ENCODE data around the gene DLK2.

DNA sequence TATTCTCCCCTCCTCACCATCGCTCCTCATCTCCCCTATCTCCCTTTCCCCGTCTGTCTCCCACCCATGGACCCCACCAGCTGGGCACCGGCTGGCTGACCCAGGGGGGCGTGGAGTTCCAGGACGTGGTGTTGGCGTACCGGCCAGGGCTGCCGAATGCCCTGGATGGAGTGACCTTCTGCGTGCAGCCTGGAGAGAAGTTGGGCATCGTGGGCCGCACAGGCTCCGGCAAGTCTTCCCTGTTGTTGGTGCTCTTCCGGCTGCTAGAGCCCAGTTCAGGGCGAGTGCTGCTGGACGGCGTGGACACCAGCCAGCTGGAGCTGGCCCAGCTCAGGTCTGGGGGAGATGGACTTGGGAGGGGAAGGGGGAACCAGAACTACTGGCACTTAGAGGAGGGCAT is 7.7 kb downstream of the DLK2 start:
- TF ChIP-seq, protein P1, sequence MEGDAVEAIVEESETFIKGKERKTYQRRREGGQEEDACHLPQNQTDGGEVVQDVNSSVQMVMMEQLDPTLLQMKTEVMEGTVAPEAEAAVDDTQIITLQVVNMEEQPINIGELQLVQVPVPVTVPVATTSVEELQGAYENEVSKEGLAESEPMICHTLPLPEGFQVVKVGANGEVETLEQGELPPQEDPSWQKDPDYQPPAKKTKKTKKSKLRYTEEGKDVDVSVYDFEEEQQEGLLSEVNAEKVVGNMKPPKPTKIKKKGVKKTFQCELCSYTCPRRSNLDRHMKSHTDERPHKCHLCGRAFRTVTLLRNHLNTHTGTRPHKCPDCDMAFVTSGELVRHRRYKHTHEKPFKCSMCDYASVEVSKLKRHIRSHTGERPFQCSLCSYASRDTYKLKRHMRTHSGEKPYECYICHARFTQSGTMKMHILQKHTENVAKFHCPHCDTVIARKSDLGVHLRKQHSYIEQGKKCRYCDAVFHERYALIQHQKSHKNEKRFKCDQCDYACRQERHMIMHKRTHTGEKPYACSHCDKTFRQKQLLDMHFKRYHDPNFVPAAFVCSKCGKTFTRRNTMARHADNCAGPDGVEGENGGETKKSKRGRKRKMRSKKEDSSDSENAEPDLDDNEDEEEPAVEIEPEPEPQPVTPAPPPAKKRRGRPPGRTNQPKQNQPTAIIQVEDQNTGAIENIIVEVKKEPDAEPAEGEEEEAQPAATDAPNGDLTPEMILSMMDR (conservative IDR thresholded peaks at IDR 0.05; ENCODE audit: low read depth, low read length), result no peak
- TF ChIP-seq EZH2 (IDR thresholded peaks at IDR 0.05; ENCODE audit: low read length, unreplicated experiment), result no peak
- no peak for TF ChIP-seq EZH2phosphoT487 (IDR thresholded peaks at IDR 0.05; ENCODE audit: borderline replicate concordance, low read length)

Data from PC-3 (cell line).